GM13977 (cell line): ENCODE data around the gene COL27A1.

Experiments
- DNase-seq: peaks from one replicate; pipeline ENCODE4 v3.0.0; 2012; ENCODE audit warnings: low spot score
- in situ Hi-C: fragments of 300-500 bp; cut with MboI; formaldehyde crosslinking; loops from one replicate; pipeline ENCODE4 v1.12.0; 2022; ENCODE audit warnings: low sequenced_read_pairs, low pct_unique_long_range_greater_than_20kb, mixed read lengths, inconsistent platforms; ENCODE audit not compliant: unreplicated experiment
- TF ChIP-seq, protein P1 (sequence below): IDR thresholded peaks from 2 replicates; pipeline ENCODE4 v1.5.1; 2012; ENCODE audit warnings: mild to moderate bottlenecking, control low read depth; ENCODE audit not compliant: insufficient read depth; ENCODE audit errors: extremely low read depth, missing control alignments

The COL27A1 gene

DNA sequence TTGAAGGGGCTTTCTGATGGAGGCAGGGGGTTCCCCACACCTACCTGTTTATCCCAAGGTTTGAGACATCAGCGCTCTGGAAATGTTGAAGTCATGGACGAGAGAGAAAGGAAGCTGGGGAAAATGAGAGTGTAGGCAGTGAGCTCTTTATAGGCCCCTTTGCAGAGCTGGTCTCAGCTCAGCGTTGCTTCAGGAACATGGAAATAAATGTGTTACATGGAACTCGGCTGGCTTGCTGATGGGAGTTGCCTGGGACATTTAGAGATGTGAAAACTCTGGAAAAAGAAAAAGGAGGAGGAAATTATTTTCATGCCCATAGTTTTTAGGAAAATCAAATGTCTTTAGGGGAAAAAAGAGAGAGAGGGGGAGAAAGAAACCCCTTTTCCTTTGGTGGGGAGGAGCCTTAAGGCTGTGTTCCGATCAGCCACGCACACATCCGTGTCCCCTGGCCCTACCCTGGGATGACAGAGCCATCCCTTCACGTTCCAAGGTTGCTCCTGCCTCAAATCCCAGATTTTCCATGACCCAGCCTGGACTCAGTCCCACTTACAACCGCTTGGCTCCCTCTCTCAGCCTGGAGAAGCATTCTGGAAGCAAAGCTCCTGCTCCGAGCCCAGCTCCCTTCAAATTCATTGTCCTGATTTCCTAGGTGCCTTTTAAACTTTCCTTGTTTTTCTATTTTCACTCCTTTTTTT lies 78.3 kb downstream of the COL27A1 start:
- no peak for DNase-seq
- TF ChIP-seq, protein P1, sequence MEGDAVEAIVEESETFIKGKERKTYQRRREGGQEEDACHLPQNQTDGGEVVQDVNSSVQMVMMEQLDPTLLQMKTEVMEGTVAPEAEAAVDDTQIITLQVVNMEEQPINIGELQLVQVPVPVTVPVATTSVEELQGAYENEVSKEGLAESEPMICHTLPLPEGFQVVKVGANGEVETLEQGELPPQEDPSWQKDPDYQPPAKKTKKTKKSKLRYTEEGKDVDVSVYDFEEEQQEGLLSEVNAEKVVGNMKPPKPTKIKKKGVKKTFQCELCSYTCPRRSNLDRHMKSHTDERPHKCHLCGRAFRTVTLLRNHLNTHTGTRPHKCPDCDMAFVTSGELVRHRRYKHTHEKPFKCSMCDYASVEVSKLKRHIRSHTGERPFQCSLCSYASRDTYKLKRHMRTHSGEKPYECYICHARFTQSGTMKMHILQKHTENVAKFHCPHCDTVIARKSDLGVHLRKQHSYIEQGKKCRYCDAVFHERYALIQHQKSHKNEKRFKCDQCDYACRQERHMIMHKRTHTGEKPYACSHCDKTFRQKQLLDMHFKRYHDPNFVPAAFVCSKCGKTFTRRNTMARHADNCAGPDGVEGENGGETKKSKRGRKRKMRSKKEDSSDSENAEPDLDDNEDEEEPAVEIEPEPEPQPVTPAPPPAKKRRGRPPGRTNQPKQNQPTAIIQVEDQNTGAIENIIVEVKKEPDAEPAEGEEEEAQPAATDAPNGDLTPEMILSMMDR = no peak
- in situ Hi-C loops = no loop called here

DNA sequence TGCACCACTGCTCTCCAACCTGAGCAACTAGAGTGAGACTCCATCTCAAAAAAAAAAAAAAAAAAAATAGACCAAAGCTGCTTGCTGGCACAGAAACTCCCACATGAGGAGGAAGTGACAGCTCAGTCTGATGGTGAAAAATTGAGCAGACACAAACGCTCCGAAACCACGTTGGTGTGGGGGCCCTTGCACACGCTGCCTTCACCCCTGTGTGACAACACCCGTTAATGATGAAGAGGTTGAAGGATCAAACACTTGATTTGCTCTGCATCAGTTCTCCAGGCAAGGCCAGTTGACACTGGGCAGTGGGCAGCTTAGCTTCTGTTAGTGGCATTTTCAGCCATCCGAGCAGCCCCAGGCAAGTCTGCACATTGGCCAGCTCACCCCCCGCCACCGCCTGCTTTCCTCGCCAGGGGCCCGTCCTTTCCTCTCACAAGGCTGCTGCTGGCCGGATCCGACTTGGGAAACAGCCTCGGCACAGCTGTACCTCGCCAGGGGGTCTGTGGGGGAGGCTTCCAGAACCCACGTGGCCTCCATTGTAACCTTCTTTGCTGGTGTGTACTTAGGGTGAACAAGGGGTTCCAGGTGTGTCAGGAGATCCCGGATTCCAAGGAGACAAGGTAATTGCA lies 79.8 kb downstream of the COL27A1 start:
- in situ Hi-C loops = no loop called here
- TF ChIP-seq, protein P1 = no peak

DNA sequence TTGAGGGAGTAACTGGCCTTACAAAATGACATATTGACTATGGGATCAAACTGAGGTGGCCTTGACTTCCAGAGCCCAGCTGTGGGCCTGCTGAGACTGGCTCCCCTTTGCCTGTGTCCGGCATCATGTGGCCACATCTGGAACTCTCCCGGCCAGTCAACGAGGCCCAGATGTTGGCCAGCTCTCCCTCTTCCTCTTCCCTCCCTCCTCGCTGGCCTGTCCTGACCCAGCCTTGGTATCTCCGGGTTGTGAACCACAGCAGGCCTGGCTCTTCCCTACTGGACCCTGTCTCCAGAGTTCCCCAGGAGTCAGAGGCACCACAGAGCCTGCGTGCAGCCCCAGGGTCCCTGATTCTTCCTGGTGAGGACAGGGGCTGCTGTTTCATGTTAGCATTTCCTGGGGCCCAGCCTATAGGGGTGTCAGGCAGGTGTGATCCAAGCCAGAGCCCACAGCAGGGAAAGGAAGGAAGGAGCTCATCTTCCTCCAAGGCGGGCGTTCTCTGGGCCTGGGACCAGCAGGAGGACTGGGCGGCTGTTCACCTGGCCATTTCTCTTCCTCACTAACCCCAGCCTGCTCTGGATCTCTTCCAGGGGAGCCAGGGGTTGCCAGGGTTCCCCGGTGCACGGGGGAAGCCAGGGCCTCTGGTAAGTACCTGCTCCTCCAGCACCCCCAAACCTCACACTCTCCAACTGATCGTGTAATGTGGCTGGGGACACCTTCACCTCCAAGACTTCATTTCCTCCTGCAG lies 81.2 kb downstream of the COL27A1 start:
- in situ Hi-C loops = no loop called here
- DNase-seq = no peak
- TF ChIP-seq, protein P1 = no peak

More for the DNA sequence above, 79.8 kb downstream of the COL27A1 start:
- no peak for DNase-seq

GRCh38 chr9:114237247-114237646 lies 81.9 kb downstream of the COL27A1 start:
- TF ChIP-seq, protein P1 = no peak
- in situ Hi-C loops = no loop called here

GRCh38 chr9:114237781-114238180 lies 82.4 kb downstream of the COL27A1 start:
- in situ Hi-C loops = no loop called here

More at GRCh38 chr9:114237247-114237646, 81.9 kb downstream of the COL27A1 start:
- no peak for DNase-seq

DNA sequence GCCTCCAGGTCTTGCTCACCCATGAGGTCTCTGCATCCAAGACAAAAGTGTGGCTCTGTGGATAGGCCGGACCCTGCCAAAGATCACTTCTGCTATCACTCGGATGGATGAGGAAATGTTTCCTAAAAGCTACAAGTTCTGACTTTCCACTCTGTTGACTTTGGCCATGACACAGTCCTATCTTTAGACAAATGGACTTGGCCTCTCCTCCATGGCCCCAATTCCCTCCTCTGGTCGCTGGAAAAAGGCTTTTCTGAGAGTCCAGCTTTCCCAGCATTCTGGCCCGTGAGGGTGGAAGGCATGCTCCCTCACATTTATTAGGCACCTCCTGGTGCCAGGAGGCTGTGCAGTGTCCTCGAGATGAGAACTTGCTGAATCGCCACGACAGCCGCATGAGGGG lies 83.1 kb downstream of the COL27A1 start:
- DNase-seq = no peak
- TF ChIP-seq, protein P1 = no peak
- in situ Hi-C loops = no loop called here

More at GRCh38 chr9:114237781-114238180, 82.4 kb downstream of the COL27A1 start:
- no peak for DNase-seq
- TF ChIP-seq, protein P1 = no peak
